ENCODE results near the gene DIPK1B. TPM values are rescaled to one million over a fixed set of nuclear protein-coding genes. Genes with fewer than 3 reads are reported as not detected.
"Not testable (repeated sequence)": the region's sequence is repeated elsewhere in the genome, so short reads cannot be mapped to it uniquely, and the experiment has no call there.

DIPK1B gene
- total RNA-seq, 4 donors from 2014 or later = 3.2 to 26.3 (median 21.0) TPM

DNA sequence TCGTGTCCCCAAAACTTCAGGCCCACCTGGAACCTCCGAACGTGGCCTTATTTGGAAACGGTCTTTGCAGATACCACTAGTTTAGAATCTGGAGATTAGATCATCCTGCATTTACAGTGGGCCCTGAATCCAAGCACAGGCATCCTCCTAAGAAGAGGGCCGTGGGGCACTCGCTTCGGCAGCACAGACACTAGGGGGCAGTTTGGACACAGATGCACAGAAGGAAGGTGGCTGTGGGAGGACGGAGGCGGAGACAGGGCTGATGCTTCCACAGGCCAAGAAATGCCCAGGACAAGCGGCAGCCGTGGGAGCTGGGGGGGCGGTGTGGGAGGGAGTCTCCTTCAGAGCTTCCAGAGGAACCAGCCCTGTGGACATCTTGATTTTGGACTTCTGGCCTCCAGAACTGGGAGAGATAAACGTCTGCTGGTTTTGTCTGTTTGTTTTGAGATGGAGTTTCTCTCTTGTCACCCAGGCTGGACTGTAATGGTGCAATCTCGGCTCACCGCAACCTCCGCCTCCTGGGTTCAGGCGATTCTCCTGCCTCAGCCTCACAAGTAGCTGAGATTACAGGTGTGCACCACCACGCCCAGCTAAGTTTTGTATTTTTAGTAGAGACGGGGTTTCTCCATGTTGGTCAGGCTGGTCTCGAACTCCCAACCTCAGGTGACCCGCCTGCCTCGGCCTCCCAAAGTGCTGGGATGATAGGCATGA is 48.6 kb downstream of the DIPK1B start:
- H3K27me3 ChIP-seq; H3K4me1 ChIP-seq; H3K27ac ChIP-seq; H3K9me3 ChIP-seq; H3K4me3 ChIP-seq; intact Hi-C loops (cut with DNase I; ENCODE audit: low total_unique reads); H3K36me3 ChIP-seq: not testable (repeated sequence)
- TF ChIP-seq, protein P1, sequence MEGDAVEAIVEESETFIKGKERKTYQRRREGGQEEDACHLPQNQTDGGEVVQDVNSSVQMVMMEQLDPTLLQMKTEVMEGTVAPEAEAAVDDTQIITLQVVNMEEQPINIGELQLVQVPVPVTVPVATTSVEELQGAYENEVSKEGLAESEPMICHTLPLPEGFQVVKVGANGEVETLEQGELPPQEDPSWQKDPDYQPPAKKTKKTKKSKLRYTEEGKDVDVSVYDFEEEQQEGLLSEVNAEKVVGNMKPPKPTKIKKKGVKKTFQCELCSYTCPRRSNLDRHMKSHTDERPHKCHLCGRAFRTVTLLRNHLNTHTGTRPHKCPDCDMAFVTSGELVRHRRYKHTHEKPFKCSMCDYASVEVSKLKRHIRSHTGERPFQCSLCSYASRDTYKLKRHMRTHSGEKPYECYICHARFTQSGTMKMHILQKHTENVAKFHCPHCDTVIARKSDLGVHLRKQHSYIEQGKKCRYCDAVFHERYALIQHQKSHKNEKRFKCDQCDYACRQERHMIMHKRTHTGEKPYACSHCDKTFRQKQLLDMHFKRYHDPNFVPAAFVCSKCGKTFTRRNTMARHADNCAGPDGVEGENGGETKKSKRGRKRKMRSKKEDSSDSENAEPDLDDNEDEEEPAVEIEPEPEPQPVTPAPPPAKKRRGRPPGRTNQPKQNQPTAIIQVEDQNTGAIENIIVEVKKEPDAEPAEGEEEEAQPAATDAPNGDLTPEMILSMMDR (IDR thresholded peaks at IDR 0.05) = peak; percentile 13 to 43 (median 34)
- DNase-seq = peak in 1 of 2 donors; percentile 30

GRCh38 chr9:136761545-136761981 is 49.2 kb downstream of the DIPK1B start:
- H3K27me3 ChIP-seq = no peaks in the 10 kb centered on the region
- intact Hi-C loops (cut with DNase I; ENCODE audit: low total_unique reads) = no loop called here
- no peaks in the 10 kb centered on the region for H3K9me3 ChIP-seq
- no peaks in the 10 kb centered on the region for H3K4me1 ChIP-seq
- H3K36me3 ChIP-seq = no peaks in the 10 kb centered on the region
- H3K4me3 ChIP-seq = no peak overlapping the region
- TF ChIP-seq, protein P1 (IDR thresholded peaks at IDR 0.05) = no peak
- TF ChIP-seq POLR2A (IDR thresholded peaks at IDR 0.05) = no peak
- DNase-seq = no peak
- no peak overlapping the region for H3K27ac ChIP-seq

- Histone ChIP-seq H3K9me3 (no peaks in the 10 kb centered on the region), H3K4me1 (no peaks in the 10 kb centered on the region), H3K36me3 (no peaks in the 10 kb centered on the region), H3K27ac (no peak overlapping the region), H3K27me3 (no peaks in the 10 kb centered on the region), H3K4me3 (no peak overlapping the region)
- intact Hi-C loops (cut with DNase I; ENCODE audit: low total_unique reads) = no loop called here
- TF ChIP-seq, protein P1 (IDR thresholded peaks at IDR 0.05) = no peak
- no peak for TF ChIP-seq POLR2A (IDR thresholded peaks at IDR 0.05)
- DNase-seq = no peak
These were observed 49.9 kb downstream of the DIPK1B start for GRCh38 chr9:136762221-136762691.

- Histone ChIP-seq H3K27me3 (no peaks in the 10 kb centered on the region), H3K36me3 (no peaks in the 10 kb centered on the region)
- peak; percentile 31 to 39 for DNase-seq
These were observed 50.7 kb downstream of the DIPK1B start for GRCh38 chr9:136762915-136763648.

More at GRCh38 chr9:136762915-136763648, 50.7 kb downstream of the DIPK1B start:
- H3K4me3 ChIP-seq = no peak overlapping the region
- no peak overlapping the region for H3K27ac ChIP-seq
- H3K9me3 ChIP-seq = no peaks in the 10 kb centered on the region
- TF ChIP-seq, protein P1 (IDR thresholded peaks at IDR 0.05) = no peak
- TF ChIP-seq POLR2A (IDR thresholded peaks at IDR 0.05) = no peak
- H3K4me1 ChIP-seq = no peaks in the 10 kb centered on the region
- intact Hi-C loops (cut with DNase I; ENCODE audit: low total_unique reads) = no loop called here
